GM06990 (cell line): ENCODE results near the gene ELMO2.

Experiments
- DNase-seq: peaks from one replicate; pipeline ENCODE4 v3.0.0-alpha.2; 2011; ENCODE audit not compliant: insufficient read length; ENCODE audit errors: extremely low read depth
- H3K27me3 ChIP-seq: replicated peaks from 2 replicates; pipeline ENCODE4 v1.6.0; 2011; ENCODE audit warnings: low read length; ENCODE audit not compliant: control insufficient read depth, insufficient read depth
- H3K36me3 ChIP-seq: 2 replicates; pipeline ENCODE4 v1.5.1; 2011; ENCODE audit warnings: low read length; ENCODE audit not compliant: control insufficient read depth, insufficient read depth
- H3K4me3 ChIP-seq: replicated peaks from 2 replicates; pipeline ENCODE4 v1.5.1; 2011; ENCODE audit warnings: low read depth, mild to moderate bottlenecking, control low read depth, low read length
- CTCF ChIP-seq: IDR thresholded peaks from 2 replicates; pipeline ENCODE4 v1.5.1; 2011; ENCODE audit warnings: low read length, control low read depth, mild to moderate bottlenecking, inconsistent platforms; ENCODE audit not compliant: insufficient read depth, poor library complexity, severe bottlenecking

The ELMO2 gene

GRCh38 chr20:46415773-46416172 lies 9.4 kb upstream of the ELMO2 start:
- TF ChIP-seq CTCF: no peak
- Histone ChIP-seq H3K4me3 (no peak overlapping the region), H3K27me3 (peaks cover 1% of the 10 kb centered on the region; the same call in 1 of the 2 replicates), H3K36me3 (no peaks in the 10 kb centered on the region)
- DNase-seq: no peak

DNA sequence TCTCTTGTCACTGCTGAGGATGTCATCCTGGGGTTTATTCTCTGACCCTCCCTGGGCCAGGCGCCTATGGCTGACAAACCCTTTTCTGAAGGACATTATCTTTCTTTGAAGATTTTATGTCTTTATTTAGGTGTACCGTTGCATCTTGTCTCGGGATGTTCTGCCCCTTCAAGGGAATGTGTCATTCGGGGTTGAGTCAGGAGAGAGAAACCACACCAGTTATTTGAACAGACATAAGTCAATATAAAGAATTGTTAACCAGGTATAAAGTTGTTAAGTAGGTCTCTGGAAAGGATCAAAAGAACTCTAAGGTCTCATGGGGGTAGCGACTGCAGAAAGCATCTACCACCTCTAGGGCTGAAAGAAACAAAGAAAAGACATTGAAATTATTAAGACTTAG lies 8.2 kb upstream of the ELMO2 start:
- DNase-seq: no peak
- Histone ChIP-seq H3K4me3 (no peak overlapping the region), H3K36me3 (no peaks in the 10 kb centered on the region), H3K27me3 (peaks cover 1% of the 10 kb centered on the region; the same call in 1 of the 2 replicates)
- no peak for TF ChIP-seq CTCF

GRCh38 chr20:46411637-46412036 lies 5.2 kb upstream of the ELMO2 start:
- H3K27me3 ChIP-seq: peaks cover 1% of the 10 kb centered on the region; the same call in 1 of the 2 replicates
- TF ChIP-seq CTCF: no peak
- H3K4me3 ChIP-seq: no peak overlapping the region
- no peak for DNase-seq
- no peaks in the 10 kb centered on the region for H3K36me3 ChIP-seq

GRCh38 chr20:46408281-46408731 lies 1.9 kb upstream of the ELMO2 start:
- no peak overlapping the region for H3K4me3 ChIP-seq
- H3K27me3 ChIP-seq: no peaks in the 10 kb centered on the region; the same call in 1 of the 2 replicates
- TF ChIP-seq CTCF: no peak
- H3K36me3 ChIP-seq: no peaks in the 10 kb centered on the region; the same call in 1 of the 2 replicates
- no peak for DNase-seq

DNA sequence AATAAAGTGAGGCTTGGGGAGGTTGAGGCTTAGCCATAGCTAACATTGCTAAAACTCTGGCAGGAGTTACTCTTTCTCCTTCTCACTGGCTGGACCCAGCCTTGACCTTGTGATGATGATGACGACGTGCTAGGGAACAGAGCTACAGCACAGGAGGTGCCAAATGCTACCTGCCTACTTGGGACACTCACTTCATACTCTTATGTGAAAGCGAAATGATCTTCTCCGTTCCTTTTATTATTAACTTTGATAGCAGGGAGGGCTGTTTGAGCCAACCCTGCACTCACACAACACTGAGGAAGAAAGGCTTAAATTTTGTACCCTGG lies 1.2 kb upstream of the ELMO2 start:
- Histone ChIP-seq H3K27me3 (no peaks in the 10 kb centered on the region; the same call in 1 of the 2 replicates), H3K36me3 (no peaks in the 10 kb centered on the region; the same call in 1 of the 2 replicates), H3K4me3 (no peak overlapping the region)
- no peak for TF ChIP-seq CTCF
- no peak for DNase-seq
